ENCODE results near the gene APC. TPM values are rescaled to one million over a fixed set of nuclear protein-coding genes. Genes with fewer than 3 reads are reported as not detected.

Gene APC
- total and polyA plus RNA-seq, 2 donors (not counting 1 experiment from before 2014, with no cell fraction given), result 8.1 to 55.8 TPM

DNA sequence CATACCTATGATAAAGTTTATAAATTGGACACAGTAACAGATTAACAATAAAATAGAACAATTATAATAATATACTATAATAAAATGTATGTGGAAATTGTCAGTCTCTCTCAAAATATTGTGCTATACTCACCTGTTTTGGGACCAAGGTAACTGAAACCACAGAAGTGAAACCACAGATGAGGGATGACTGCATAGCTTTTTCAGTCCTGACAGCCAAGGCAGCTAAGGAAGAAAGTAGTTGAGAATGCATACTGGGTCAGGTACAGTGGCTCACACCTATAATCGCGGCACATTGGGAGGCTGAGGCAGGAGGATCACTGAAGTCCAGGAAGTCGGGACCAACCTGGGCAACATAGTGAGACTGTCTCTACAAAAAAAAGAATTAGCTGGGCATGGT is 132.3 kb downstream of the APC start:
- DNase-seq (no peak), ATAC-seq (ENCODE audit: low read depth) (no peak)
- Histone ChIP-seq H4K20me1 (ENCODE audit: control insufficient read depth, insufficient read depth, low read length, poor library complexity, severe bottlenecking) (peaks cover 7% of the 10 kb centered on the region), H3K36me3 (replicated peaks in 1 of 2; ENCODE audit: control extremely low read depth in 1 of 2, control insufficient read depth in 1 of 2, extremely low read depth in 1 of 2, insufficient read depth in 2 of 2, low read length in 1 of 2) (peaks cover 8 to 39% of the 10 kb centered on the region in 2 experiments), H3K27ac (ENCODE audit: low read length in 2 of 2) (no peak overlapping the region), H3K9me3 (ENCODE audit: control extremely low read depth in 1 of 3, control insufficient read depth in 2 of 3, insufficient read depth in 1 of 3, low read length in 2 of 3) (no peaks in the 10 kb centered on the region), H3K9ac (ENCODE audit: low read length) (no peak overlapping the region), H3K4me3 (ENCODE audit: control extremely low read depth in 1 of 5, extremely low read depth in 1 of 5, insufficient read depth in 1 of 5, low read depth in 2 of 5, low read length in 4 of 5) (no peak overlapping the region), H3K79me2 (ENCODE audit: control insufficient read depth, insufficient read depth, low read length) (peaks cover 14% of the 10 kb centered on the region), H3K4me2 (replicated peaks; ENCODE audit: low read depth, low read length, poor library complexity, severe bottlenecking) (no peak overlapping the region), H2AFZ (ENCODE audit: insufficient read depth, low read depth, low read length, poor library complexity, severe bottlenecking) (no peak overlapping the region), H3K27me3 (replicated peaks in 1 of 4; ENCODE audit: control extremely low read depth in 1 of 4, control insufficient read depth in 3 of 4, insufficient read depth in 4 of 4, low read length in 3 of 4) (no peaks in the 10 kb centered on the region), H3K4me1 (ENCODE audit: control insufficient read depth in 2 of 2, insufficient read depth in 2 of 2, low read length in 2 of 2) (no peaks in the 10 kb centered on the region)
- 100% methylated on average over 3 of the region's 3 CpGs for WGBS (ENCODE audit: insufficient coverage)
- CTCF ChIA-PET, result interaction anchor here (0.6 kb wide), 1 partner anchor 625 kb away, joined by 3 read pairs; no protein-coding TSS in a partner anchor
- Mint-ChIP-seq H3K4me3 (no peak overlapping the region), H3K27ac (no peak overlapping the region), H3K9me3 (ENCODE audit: insufficient read depth) (no peaks in the 10 kb centered on the region), H3K4me1 (peaks cover 3% of the 10 kb centered on the region), H3K27me3 (no peaks in the 10 kb centered on the region)
- intact Hi-C loops (cut with micrococcal nuclease), result no loop called here
- TF ChIP-seq CTCF (IDR thresholded peaks at IDR 0.05) (no peak), EZH2 (IDR thresholded peaks at IDR 0.05; ENCODE audit: borderline replicate concordance, insufficient read depth, low read depth, low read length, poor library complexity, severe bottlenecking) (no peak)
- POLR2A ChIA-PET, result no interaction called here

GRCh38 chr5:112870966-112871365 is 133.3 kb downstream of the APC start:
- POLR2A ChIA-PET, result no interaction called here
- TF ChIP-seq CTCF (IDR thresholded peaks at IDR 0.05), result no peak
- TF ChIP-seq EZH2 (IDR thresholded peaks at IDR 0.05; ENCODE audit: borderline replicate concordance, insufficient read depth, low read depth, low read length, poor library complexity, severe bottlenecking), result no peak
- no peaks in the 10 kb centered on the region for H3K9me3 Mint-ChIP-seq (ENCODE audit: insufficient read depth)
- intact Hi-C loops (cut with micrococcal nuclease), result no loop called here
- Histone ChIP-seq H3K9me3 (ENCODE audit: control extremely low read depth in 1 of 3, control insufficient read depth in 2 of 3, insufficient read depth in 1 of 3, low read length in 2 of 3) (no peaks in the 10 kb centered on the region), H3K4me1 (ENCODE audit: control insufficient read depth in 2 of 2, insufficient read depth in 2 of 2, low read length in 2 of 2) (no peaks in the 10 kb centered on the region), H3K9ac (ENCODE audit: low read length) (no peak overlapping the region), H3K79me2 (ENCODE audit: control insufficient read depth, insufficient read depth, low read length) (peaks cover 14% of the 10 kb centered on the region), H3K36me3 (replicated peaks in 1 of 2; ENCODE audit: control extremely low read depth in 1 of 2, control insufficient read depth in 1 of 2, extremely low read depth in 1 of 2, insufficient read depth in 2 of 2, low read length in 1 of 2) (peaks cover 8 to 37% of the 10 kb centered on the region in 2 experiments), H3K4me3 (ENCODE audit: control extremely low read depth in 1 of 5, extremely low read depth in 1 of 5, insufficient read depth in 1 of 5, low read depth in 2 of 5, low read length in 4 of 5) (no peak overlapping the region), H2AFZ (ENCODE audit: insufficient read depth, low read depth, low read length, poor library complexity, severe bottlenecking) (no peak overlapping the region), H3K27ac (ENCODE audit: low read length in 2 of 2) (no peak overlapping the region), H4K20me1 (ENCODE audit: control insufficient read depth, insufficient read depth, low read length, poor library complexity, severe bottlenecking) (peaks cover 7% of the 10 kb centered on the region), H3K4me2 (replicated peaks; ENCODE audit: low read depth, low read length, poor library complexity, severe bottlenecking) (no peak overlapping the region), H3K27me3 (replicated peaks in 1 of 4; ENCODE audit: control extremely low read depth in 1 of 4, control insufficient read depth in 3 of 4, insufficient read depth in 4 of 4, low read length in 3 of 4) (no peaks in the 10 kb centered on the region)
- CTCF ChIA-PET, result interaction anchor here (0.6 kb wide), 1 partner anchor 18 kb away, joined by 3 read pairs; no protein-coding TSS in a partner anchor
- WGBS (ENCODE audit: insufficient coverage), result no CpG with 5 or more reads among the region's 3 CpGs
- DNase-seq, result no peak
- no peak for ATAC-seq (ENCODE audit: low read depth)
- H3K27me3 Mint-ChIP-seq, result no peaks in the 10 kb centered on the region
- H3K4me1 Mint-ChIP-seq, result peaks cover 3% of the 10 kb centered on the region
- H3K27ac Mint-ChIP-seq, result no peak overlapping the region
- no peak overlapping the region for H3K4me3 Mint-ChIP-seq

All from B cell (primary cell).